ENCODE data around the gene RECQL. TPM values are rescaled to one million over a fixed set of nuclear protein-coding genes. Genes with fewer than 3 reads are reported as not detected.

Gene RECQL
- total RNA-seq, 1 experiment from 2014 or later = 40.3 TPM

DNA sequence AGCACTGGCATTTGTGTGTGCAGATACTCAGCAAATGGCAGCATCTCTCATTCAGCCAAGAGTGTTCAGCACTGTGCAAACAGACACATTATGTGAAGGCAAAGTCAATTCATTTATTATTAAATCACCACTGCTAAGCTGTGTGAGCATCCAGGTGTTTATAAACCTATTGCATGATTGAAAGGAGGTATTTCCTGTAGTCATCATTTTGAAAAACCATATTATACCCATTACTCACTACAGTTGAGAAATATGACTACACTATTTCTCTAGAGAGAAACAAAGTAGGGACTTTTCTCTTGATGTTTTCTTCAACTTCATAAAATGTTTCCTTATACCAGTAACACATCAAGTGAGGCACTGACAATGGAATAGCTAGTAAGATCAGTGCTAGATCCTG is 38.4 kb upstream of the RECQL start (continued):
- TF ChIP-seq, protein P1, sequence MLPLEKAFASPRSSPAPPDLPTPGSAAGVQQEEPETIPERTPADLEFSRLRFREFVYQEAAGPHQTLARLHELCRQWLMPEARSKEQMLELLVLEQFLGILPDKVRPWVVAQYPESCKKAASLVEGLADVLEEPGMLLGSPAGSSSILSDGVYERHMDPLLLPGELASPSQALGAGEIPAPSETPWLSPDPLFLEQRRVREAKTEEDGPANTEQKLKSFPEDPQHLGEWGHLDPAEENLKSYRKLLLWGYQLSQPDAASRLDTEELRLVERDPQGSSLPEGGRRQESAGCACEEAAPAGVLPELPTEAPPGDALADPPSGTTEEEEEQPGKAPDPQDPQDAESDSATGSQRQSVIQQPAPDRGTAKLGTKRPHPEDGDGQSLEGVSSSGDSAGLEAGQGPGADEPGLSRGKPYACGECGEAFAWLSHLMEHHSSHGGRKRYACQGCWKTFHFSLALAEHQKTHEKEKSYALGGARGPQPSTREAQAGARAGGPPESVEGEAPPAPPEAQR (CRISPR knock-in tag; IDR thresholded peaks at IDR 0.05) = no peak
- TF ChIP-seq, protein P2, sequence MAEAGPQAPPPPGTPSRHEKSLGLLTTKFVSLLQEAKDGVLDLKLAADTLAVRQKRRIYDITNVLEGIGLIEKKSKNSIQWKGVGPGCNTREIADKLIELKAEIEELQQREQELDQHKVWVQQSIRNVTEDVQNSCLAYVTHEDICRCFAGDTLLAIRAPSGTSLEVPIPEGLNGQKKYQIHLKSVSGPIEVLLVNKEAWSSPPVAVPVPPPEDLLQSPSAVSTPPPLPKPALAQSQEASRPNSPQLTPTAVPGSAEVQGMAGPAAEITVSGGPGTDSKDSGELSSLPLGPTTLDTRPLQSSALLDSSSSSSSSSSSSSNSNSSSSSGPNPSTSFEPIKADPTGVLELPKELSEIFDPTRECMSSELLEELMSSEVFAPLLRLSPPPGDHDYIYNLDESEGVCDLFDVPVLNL (CRISPR knock-in tag; IDR thresholded peaks at IDR 0.05; ENCODE audit: borderline replicate concordance, low read depth) = no peak
- TF ChIP-seq, protein P3, sequence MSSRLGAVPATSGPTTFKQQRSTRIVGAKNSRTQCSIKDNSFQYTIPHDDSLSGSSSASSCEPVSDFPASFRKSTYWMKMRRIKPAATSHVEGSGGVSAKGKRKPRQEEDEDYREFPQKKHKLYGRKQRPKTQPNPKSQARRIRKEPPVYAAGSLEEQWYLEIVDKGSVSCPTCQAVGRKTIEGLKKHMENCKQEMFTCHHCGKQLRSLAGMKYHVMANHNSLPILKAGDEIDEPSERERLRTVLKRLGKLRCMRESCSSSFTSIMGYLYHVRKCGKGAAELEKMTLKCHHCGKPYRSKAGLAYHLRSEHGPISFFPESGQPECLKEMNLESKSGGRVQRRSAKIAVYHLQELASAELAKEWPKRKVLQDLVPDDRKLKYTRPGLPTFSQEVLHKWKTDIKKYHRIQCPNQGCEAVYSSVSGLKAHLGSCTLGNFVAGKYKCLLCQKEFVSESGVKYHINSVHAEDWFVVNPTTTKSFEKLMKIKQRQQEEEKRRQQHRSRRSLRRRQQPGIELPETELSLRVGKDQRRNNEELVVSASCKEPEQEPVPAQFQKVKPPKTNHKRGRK (CRISPR knock-in tag; IDR thresholded peaks at IDR 0.05; ENCODE audit: borderline replicate concordance) = no peak

DNA sequence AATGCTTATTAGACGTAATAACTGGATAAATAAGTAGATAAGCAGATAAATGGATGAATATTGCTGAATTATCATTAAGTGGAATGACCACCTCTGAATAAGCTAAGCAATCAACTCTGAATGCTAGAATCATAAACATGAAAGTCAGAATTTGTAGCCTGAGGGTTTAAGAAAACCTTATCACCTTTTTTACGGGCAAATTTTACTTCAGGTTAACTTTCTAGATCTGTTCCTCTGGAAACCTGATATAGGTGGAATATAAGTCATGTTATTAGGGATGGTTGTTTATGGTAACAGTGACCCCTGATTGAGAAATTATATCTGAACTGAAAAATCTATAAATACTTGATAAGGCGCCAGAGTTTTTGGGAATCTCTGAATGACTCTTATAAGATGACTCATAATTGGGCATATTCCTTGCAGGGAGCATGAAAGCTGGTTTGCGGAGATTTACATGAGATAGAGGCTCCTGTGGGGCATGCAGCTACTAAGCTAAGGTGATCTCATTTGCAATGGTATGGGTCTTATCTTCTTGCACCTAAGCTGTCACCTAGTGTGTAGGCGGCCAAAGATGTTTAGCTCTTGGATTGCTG is 36.7 kb upstream of the RECQL start:
- Mint-ChIP-seq H3K4me3 (no peak overlapping the region), H3K4me1 (no peaks in the 10 kb centered on the region), H3K27ac (no peak overlapping the region), H3K36me3 (no peaks in the 10 kb centered on the region), H3K9me3 (no peaks in the 10 kb centered on the region), H3K27me3 (ENCODE audit: low read depth) (peaks cover 3% of the 10 kb centered on the region; the same call in 1 of the 2 replicates)
- ChIA-PET POLR2A (no interaction called here), CTCF (no interaction called here)
- no peak for TF ChIP-seq ZNF232 (CRISPR knock-in tag; IDR thresholded peaks at IDR 0.05)
- TF ChIP-seq, protein P4, sequence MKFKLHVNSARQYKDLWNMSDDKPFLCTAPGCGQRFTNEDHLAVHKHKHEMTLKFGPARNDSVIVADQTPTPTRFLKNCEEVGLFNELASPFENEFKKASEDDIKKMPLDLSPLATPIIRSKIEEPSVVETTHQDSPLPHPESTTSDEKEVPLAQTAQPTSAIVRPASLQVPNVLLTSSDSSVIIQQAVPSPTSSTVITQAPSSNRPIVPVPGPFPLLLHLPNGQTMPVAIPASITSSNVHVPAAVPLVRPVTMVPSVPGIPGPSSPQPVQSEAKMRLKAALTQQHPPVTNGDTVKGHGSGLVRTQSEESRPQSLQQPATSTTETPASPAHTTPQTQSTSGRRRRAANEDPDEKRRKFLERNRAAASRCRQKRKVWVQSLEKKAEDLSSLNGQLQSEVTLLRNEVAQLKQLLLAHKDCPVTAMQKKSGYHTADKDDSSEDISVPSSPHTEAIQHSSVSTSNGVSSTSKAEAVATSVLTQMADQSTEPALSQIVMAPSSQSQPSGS (CRISPR knock-in tag; IDR thresholded peaks at IDR 0.05; ENCODE audit: borderline replicate concordance, low read depth) = no peak
- no peak for ATAC-seq
- no peak for DNase-seq (ENCODE audit: low spot score)

DNA sequence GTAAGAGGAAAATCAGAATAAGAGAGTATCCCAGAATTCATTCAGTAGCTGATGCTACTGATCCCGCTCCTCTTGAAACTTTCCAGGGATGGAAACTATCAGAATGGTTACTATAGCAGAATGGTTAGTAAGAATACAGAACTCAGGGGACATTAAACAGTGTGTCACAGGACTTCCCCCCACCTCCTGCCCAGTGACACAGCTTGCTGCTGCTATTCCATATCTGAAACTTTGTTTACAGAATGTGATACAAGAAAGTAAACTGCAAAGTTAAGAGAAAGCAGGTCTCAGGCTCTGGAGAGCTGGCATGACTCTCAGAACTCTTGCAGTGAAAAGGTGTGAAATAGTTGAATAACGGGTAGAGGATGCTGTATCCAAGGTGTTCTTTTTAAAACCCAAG is 28.0 kb upstream of the RECQL start:
- ATAC-seq = no peak
- TF ChIP-seq, protein P5, sequence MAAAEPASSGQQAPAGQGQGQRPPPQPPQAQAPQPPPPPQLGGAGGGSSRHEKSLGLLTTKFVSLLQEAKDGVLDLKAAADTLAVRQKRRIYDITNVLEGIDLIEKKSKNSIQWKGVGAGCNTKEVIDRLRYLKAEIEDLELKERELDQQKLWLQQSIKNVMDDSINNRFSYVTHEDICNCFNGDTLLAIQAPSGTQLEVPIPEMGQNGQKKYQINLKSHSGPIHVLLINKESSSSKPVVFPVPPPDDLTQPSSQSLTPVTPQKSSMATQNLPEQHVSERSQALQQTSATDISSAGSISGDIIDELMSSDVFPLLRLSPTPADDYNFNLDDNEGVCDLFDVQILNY (CRISPR knock-in tag; IDR thresholded peaks at IDR 0.05) = no peak
- no peak for TF ChIP-seq ZNF423 (CRISPR knock-in tag; IDR thresholded peaks at IDR 0.05)
- no peak for TF ChIP-seq ZNF232 (CRISPR knock-in tag; IDR thresholded peaks at IDR 0.05)
- TF ChIP-seq ZNF219 (CRISPR knock-in tag; IDR thresholded peaks at IDR 0.05; ENCODE audit: borderline replicate concordance) = no peak
- TF ChIP-seq, protein P6, sequence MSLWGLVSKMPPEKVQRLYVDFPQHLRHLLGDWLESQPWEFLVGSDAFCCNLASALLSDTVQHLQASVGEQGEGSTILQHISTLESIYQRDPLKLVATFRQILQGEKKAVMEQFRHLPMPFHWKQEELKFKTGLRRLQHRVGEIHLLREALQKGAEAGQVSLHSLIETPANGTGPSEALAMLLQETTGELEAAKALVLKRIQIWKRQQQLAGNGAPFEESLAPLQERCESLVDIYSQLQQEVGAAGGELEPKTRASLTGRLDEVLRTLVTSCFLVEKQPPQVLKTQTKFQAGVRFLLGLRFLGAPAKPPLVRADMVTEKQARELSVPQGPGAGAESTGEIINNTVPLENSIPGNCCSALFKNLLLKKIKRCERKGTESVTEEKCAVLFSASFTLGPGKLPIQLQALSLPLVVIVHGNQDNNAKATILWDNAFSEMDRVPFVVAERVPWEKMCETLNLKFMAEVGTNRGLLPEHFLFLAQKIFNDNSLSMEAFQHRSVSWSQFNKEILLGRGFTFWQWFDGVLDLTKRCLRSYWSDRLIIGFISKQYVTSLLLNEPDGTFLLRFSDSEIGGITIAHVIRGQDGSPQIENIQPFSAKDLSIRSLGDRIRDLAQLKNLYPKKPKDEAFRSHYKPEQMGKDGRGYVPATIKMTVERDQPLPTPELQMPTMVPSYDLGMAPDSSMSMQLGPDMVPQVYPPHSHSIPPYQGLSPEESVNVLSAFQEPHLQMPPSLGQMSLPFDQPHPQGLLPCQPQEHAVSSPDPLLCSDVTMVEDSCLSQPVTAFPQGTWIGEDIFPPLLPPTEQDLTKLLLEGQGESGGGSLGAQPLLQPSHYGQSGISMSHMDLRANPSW (CRISPR knock-in tag; conservative IDR thresholded peaks at IDR 0.05; ENCODE audit: low read depth) = no peak
- TF ChIP-seq, protein P7, sequence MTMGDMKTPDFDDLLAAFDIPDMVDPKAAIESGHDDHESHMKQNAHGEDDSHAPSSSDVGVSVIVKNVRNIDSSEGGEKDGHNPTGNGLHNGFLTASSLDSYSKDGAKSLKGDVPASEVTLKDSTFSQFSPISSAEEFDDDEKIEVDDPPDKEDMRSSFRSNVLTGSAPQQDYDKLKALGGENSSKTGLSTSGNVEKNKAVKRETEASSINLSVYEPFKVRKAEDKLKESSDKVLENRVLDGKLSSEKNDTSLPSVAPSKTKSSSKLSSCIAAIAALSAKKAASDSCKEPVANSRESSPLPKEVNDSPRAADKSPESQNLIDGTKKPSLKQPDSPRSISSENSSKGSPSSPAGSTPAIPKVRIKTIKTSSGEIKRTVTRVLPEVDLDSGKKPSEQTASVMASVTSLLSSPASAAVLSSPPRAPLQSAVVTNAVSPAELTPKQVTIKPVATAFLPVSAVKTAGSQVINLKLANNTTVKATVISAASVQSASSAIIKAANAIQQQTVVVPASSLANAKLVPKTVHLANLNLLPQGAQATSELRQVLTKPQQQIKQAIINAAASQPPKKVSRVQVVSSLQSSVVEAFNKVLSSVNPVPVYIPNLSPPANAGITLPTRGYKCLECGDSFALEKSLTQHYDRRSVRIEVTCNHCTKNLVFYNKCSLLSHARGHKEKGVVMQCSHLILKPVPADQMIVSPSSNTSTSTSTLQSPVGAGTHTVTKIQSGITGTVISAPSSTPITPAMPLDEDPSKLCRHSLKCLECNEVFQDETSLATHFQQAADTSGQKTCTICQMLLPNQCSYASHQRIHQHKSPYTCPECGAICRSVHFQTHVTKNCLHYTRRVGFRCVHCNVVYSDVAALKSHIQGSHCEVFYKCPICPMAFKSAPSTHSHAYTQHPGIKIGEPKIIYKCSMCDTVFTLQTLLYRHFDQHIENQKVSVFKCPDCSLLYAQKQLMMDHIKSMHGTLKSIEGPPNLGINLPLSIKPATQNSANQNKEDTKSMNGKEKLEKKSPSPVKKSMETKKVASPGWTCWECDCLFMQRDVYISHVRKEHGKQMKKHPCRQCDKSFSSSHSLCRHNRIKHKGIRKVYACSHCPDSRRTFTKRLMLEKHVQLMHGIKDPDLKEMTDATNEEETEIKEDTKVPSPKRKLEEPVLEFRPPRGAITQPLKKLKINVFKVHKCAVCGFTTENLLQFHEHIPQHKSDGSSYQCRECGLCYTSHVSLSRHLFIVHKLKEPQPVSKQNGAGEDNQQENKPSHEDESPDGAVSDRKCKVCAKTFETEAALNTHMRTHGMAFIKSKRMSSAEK (CRISPR knock-in tag; IDR thresholded peaks at IDR 0.05; ENCODE audit: borderline replicate concordance) = no peak
- no peak for TF ChIP-seq FOXJ3 (CRISPR knock-in tag; IDR thresholded peaks at IDR 0.05; ENCODE audit: borderline replicate concordance)
- TF ChIP-seq, protein P8, sequence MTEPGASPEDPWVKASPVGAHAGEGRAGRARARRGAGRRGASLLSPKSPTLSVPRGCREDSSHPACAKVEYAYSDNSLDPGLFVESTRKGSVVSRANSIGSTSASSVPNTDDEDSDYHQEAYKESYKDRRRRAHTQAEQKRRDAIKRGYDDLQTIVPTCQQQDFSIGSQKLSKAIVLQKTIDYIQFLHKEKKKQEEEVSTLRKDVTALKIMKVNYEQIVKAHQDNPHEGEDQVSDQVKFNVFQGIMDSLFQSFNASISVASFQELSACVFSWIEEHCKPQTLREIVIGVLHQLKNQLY (CRISPR knock-in tag; IDR thresholded peaks at IDR 0.05) = no peak
- TF ChIP-seq, protein P9, sequence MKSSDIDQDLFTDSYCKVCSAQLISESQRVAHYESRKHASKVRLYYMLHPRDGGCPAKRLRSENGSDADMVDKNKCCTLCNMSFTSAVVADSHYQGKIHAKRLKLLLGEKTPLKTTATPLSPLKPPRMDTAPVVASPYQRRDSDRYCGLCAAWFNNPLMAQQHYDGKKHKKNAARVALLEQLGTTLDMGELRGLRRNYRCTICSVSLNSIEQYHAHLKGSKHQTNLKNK (CRISPR knock-in tag; IDR thresholded peaks at IDR 0.05) = no peak
- TF ChIP-seq GABPB1 (CRISPR knock-in tag; IDR thresholded peaks at IDR 0.05) = no peak
- TF ChIP-seq ESRRA (CRISPR knock-in tag; IDR thresholded peaks at IDR 0.05; ENCODE audit: borderline replicate concordance) = no peak

More for the DNA sequence above, 28.0 kb upstream of the RECQL start:
- DNase-seq (ENCODE audit: low spot score) = no peak
- ChIA-PET CTCF (no interaction called here), POLR2A (no interaction called here)
- Mint-ChIP-seq H3K27me3 (ENCODE audit: low read depth) (peaks cover 60% of the 10 kb centered on the region), H3K36me3 (no peaks in the 10 kb centered on the region), H3K4me1 (peaks cover 12% of the 10 kb centered on the region), H3K4me3 (no peak overlapping the region), H3K9me3 (no peaks in the 10 kb centered on the region), H3K27ac (no peak overlapping the region)
